Activated CD4-positive, alpha-beta T cell treated with anti-CD3 and anti-CD28 coated beads, Interleukin-2, amount 10 ng/mL, durations not matched to agents 24 days and 14 days (primary cell): ENCODE measurements around the gene AKR1C3. TPM values are rescaled to one million over a fixed set of nuclear protein-coding genes. Genes with fewer than 3 reads are reported as not detected.
"Not testable (repeated sequence)": the region's sequence is repeated elsewhere in the genome, so short reads cannot be mapped to it uniquely, and the experiment has no call there.

ENCODE experiments used
- DNase-seq: peaks from one replicate; pipeline ENCODE4 v3.0.0; 2022
- H3K27ac Mint-ChIP-seq: one replicate; pipeline ENCODE4 v1.8.0; 2022; ENCODE audit warnings: mild to moderate bottlenecking, mixed read lengths
- H3K27me3 Mint-ChIP-seq: one replicate; pipeline ENCODE4 v1.8.0; 2022; ENCODE audit warnings: mixed read lengths
- H3K36me3 Mint-ChIP-seq: one replicate; pipeline ENCODE4 v1.8.0; 2022; ENCODE audit warnings: low read depth, mild to moderate bottlenecking, mixed read lengths
- H3K4me1 Mint-ChIP-seq: one replicate; pipeline ENCODE4 v1.8.0; 2021; ENCODE audit warnings: mixed read lengths
- H3K4me3 Mint-ChIP-seq: one replicate; pipeline ENCODE4 v1.8.0; 2022; ENCODE audit warnings: mild to moderate bottlenecking, moderate library complexity, mixed read lengths
- H3K9me3 Mint-ChIP-seq: one replicate; pipeline ENCODE4 v1.8.0; 2021; ENCODE audit warnings: mixed read lengths
- intact Hi-C: fragments of 100-400 bp; cut with micrococcal nuclease; formaldehyde crosslinking; loops from one replicate; pipeline ENCODE4 v1.15.1; 2023
- total RNA-seq: library from RNA; stranded (reverse); gene quantifications from 2 replicates; pipeline ENCODE4 v1.2.3, GENCODE V29; 2022

Gene AKR1C3
- total RNA-seq, 1 donor from 2014 or later = not detected

- Mint-ChIP-seq H3K27me3 (peaks cover 11% of the 10 kb centered on the region), H3K27ac (no peak overlapping the region), H3K36me3 (no peaks in the 10 kb centered on the region), H3K4me1 (peaks cover 5% of the 10 kb centered on the region), H3K9me3 (no peaks in the 10 kb centered on the region), H3K4me3 (no peak overlapping the region)
- intact Hi-C loops = loop anchor here (10.0 kb wide), 1 partner anchor 251 kb away; no protein-coding TSS in a partner anchor
- no peak for DNase-seq
Measured at GRCh38 chr10:5095687-5096086, 1.5 kb downstream of the AKR1C3 start.

- DNase-seq = no peak
- Mint-ChIP-seq H3K4me1 (peaks cover 5% of the 10 kb centered on the region), H3K36me3 (no peaks in the 10 kb centered on the region), H3K27ac (no peak overlapping the region), H3K9me3 (no peaks in the 10 kb centered on the region), H3K4me3 (no peak overlapping the region), H3K27me3 (peaks cover 9% of the 10 kb centered on the region)
- intact Hi-C loops = loop anchor here (10.0 kb wide), 1 partner anchor 251 kb away; no protein-coding TSS in a partner anchor
Measured at GRCh38 chr10:5096108-5096507, 1.9 kb downstream of the AKR1C3 start.

- H3K36me3 Mint-ChIP-seq, DNase-seq, H3K4me1 Mint-ChIP-seq, H3K27me3 Mint-ChIP-seq, H3K9me3 Mint-ChIP-seq, H3K27ac Mint-ChIP-seq, H3K4me3 Mint-ChIP-seq, intact Hi-C loops: not testable (repeated sequence)
Measured at GRCh38 chr10:5102479-5102878, 8.3 kb downstream of the AKR1C3 start.

GRCh38 chr10:5103481-5103880 lies 9.3 kb downstream of the AKR1C3 start:
- H3K36me3 Mint-ChIP-seq = no peaks in the 10 kb centered on the region
- H3K27ac Mint-ChIP-seq = no peak overlapping the region
- H3K4me1 Mint-ChIP-seq = no peaks in the 10 kb centered on the region
- no peaks in the 10 kb centered on the region for H3K9me3 Mint-ChIP-seq
- no peak for DNase-seq
- intact Hi-C loops = no loop called here
- no peaks in the 10 kb centered on the region for H3K27me3 Mint-ChIP-seq
- H3K4me3 Mint-ChIP-seq = no peak overlapping the region

- Mint-ChIP-seq H3K27ac (no peak overlapping the region), H3K9me3 (no peaks in the 10 kb centered on the region), H3K4me1 (no peaks in the 10 kb centered on the region), H3K36me3 (no peaks in the 10 kb centered on the region), H3K4me3 (no peak overlapping the region), H3K27me3 (no peaks in the 10 kb centered on the region)
- no peak for DNase-seq
- intact Hi-C loops = no loop called here
Measured at GRCh38 chr10:5105626-5106025, 11.4 kb downstream of the AKR1C3 start.

GRCh38 chr10:5106553-5106952 lies 12.3 kb downstream of the AKR1C3 start:
- intact Hi-C loops = no loop called here
- H3K9me3 Mint-ChIP-seq = no peaks in the 10 kb centered on the region
- no peaks in the 10 kb centered on the region for H3K4me1 Mint-ChIP-seq
- no peak overlapping the region for H3K27ac Mint-ChIP-seq
- no peak for DNase-seq
- no peaks in the 10 kb centered on the region for H3K27me3 Mint-ChIP-seq
- H3K36me3 Mint-ChIP-seq = no peaks in the 10 kb centered on the region
- no peak overlapping the region for H3K4me3 Mint-ChIP-seq

GRCh38 chr10:5107860-5108526 lies 13.8 kb downstream of the AKR1C3 start:
- no peak overlapping the region for H3K4me3 Mint-ChIP-seq
- intact Hi-C loops = no loop called here
- no peaks in the 10 kb centered on the region for H3K9me3 Mint-ChIP-seq
- no peaks in the 10 kb centered on the region for H3K36me3 Mint-ChIP-seq
- H3K27ac Mint-ChIP-seq = no peak overlapping the region
- no peaks in the 10 kb centered on the region for H3K4me1 Mint-ChIP-seq
- H3K27me3 Mint-ChIP-seq = no peaks in the 10 kb centered on the region
- no peak for DNase-seq

GRCh38 chr10:5108658-5109416 lies 14.6 kb downstream of the AKR1C3 start:
- intact Hi-C loops = no loop called here
- no peaks in the 10 kb centered on the region for H3K9me3 Mint-ChIP-seq

GRCh38 chr10:5109861-5110260 lies 15.6 kb downstream of the AKR1C3 start:
- DNase-seq, H3K4me1 Mint-ChIP-seq, H3K27me3 Mint-ChIP-seq, H3K36me3 Mint-ChIP-seq, H3K27ac Mint-ChIP-seq, H3K9me3 Mint-ChIP-seq, H3K4me3 Mint-ChIP-seq, intact Hi-C loops: not testable (repeated sequence)

More at GRCh38 chr10:5108658-5109416, 14.6 kb downstream of the AKR1C3 start:
- DNase-seq = no peak
- Mint-ChIP-seq H3K27me3 (no peaks in the 10 kb centered on the region), H3K27ac (no peak overlapping the region), H3K4me1 (no peaks in the 10 kb centered on the region), H3K4me3 (no peak overlapping the region), H3K36me3 (no peaks in the 10 kb centered on the region)

GRCh38 chr10:5116621-5117020 lies 22.4 kb downstream of the AKR1C3 start:
- intact Hi-C loops = no loop called here
- Mint-ChIP-seq H3K27me3 (no peaks in the 10 kb centered on the region), H3K9me3 (peaks cover 8% of the 10 kb centered on the region), H3K27ac (no peak overlapping the region), H3K4me3 (no peak overlapping the region), H3K36me3 (no peaks in the 10 kb centered on the region), H3K4me1 (no peaks in the 10 kb centered on the region)
- DNase-seq = no peak

GRCh38 chr10:5117026-5117425 lies 22.8 kb downstream of the AKR1C3 start:
- Mint-ChIP-seq H3K27ac (no peak overlapping the region), H3K36me3 (no peaks in the 10 kb centered on the region), H3K9me3 (peaks cover 8% of the 10 kb centered on the region), H3K4me1 (no peaks in the 10 kb centered on the region), H3K4me3 (no peak overlapping the region), H3K27me3 (no peaks in the 10 kb centered on the region)
- no peak for DNase-seq
- intact Hi-C loops = no loop called here

GRCh38 chr10:5119997-5120396 lies 25.8 kb downstream of the AKR1C3 start:
- H3K4me3 Mint-ChIP-seq, H3K27ac Mint-ChIP-seq, DNase-seq, H3K9me3 Mint-ChIP-seq, H3K36me3 Mint-ChIP-seq, H3K4me1 Mint-ChIP-seq, intact Hi-C loops, H3K27me3 Mint-ChIP-seq: not testable (repeated sequence)

GRCh38 chr10:5123886-5124285 lies 29.7 kb downstream of the AKR1C3 start:
- intact Hi-C loops = no loop called here
- Mint-ChIP-seq H3K27me3 (no peaks in the 10 kb centered on the region), H3K36me3 (no peaks in the 10 kb centered on the region), H3K9me3 (peaks cover 4% of the 10 kb centered on the region), H3K27ac (no peak overlapping the region), H3K4me3 (no peak overlapping the region), H3K4me1 (no peaks in the 10 kb centered on the region)
- DNase-seq = no peak

GRCh38 chr10:5125315-5126044 lies 31.3 kb downstream of the AKR1C3 start:
- no peaks in the 10 kb centered on the region for H3K36me3 Mint-ChIP-seq
- no peak for DNase-seq
- no peak overlapping the region for H3K4me3 Mint-ChIP-seq
- H3K4me1 Mint-ChIP-seq = no peaks in the 10 kb centered on the region
- peaks cover 2% of the 10 kb centered on the region for H3K27me3 Mint-ChIP-seq
- no peak overlapping the region for H3K27ac Mint-ChIP-seq
- peaks cover 4% of the 10 kb centered on the region for H3K9me3 Mint-ChIP-seq
- intact Hi-C loops = no loop called here
